Peyer's patch (tissue), 4 donors: ENCODE measurements around the gene TTC38. TPM values are rescaled to one million over a fixed set of nuclear protein-coding genes. Genes with fewer than 3 reads are reported as not detected.

Experiments used
- DNase-seq, 3 donors: peaks; one replicate each; pipeline ENCODE4 v3.0.0-alpha.2; 2017 to 2019
- H3K27ac ChIP-seq, 4 donors: fragments of 200-600 bp; sonication (generic); one replicate each; pipeline ENCODE4 v1.5.1; 2016 to 2019
- H3K27me3 ChIP-seq, 2 donors: fragments of 200-600 bp; sonication (generic); one replicate each; pipeline ENCODE4 v1.5.1; 2019
- H3K36me3 ChIP-seq, 3 donors: fragments of 200-600 bp; sonication (generic); one replicate each; pipeline ENCODE4 v1.5.1; 2016 to 2019
- H3K4me1 ChIP-seq, 4 donors: fragments of 200-600 bp; sonication (generic); one replicate each; pipeline ENCODE4 v1.5.1; 2016 to 2019
- H3K4me3 ChIP-seq, 4 donors: fragments of 200-600 bp; sonication (generic); 1 replicate in 3 of 4; 2 replicates in 1 of 4; pipeline ENCODE4 v1.5.1; 2016 to 2019; ENCODE audit warnings: mild to moderate bottlenecking in 1 of 4
- H3K9me3 ChIP-seq, 4 donors: fragments of 200-600 bp; sonication (generic); one replicate each; pipeline ENCODE4 v1.5.1; 2016 to 2019; ENCODE audit warnings: mild to moderate bottlenecking in 1 of 4
- POLR2A ChIP-seq, 2 donors: fragments of 450-650 bp; IDR thresholded peaks; one replicate each; pipeline ENCODE4 v1.5.1; 2017; ENCODE audit warnings: antibody characterized with exemption in 2 of 2, mild to moderate bottlenecking in 2 of 2, moderate library complexity in 2 of 2
- total RNA-seq, 4 donors: library from RNA; depleted of rRNA; stranded (reverse); fragments of >200 nt; gene quantifications; one replicate each; pipeline ENCODE4 v1.1.0, GENCODE V29; 2016
- TF ChIP-seq, protein P1 (sequence below), 6 experiments: fragments of 450-650 bp in 4 of 6; fragments of 200-600 bp in 2 of 6; sonication (generic) in 1 of 6; IDR thresholded peaks; one replicate each; pipeline ENCODE4 v1.5.1; 2017 to 2019; ENCODE audit warnings: antibody characterized with exemption in 6 of 6, mild to moderate bottlenecking in 3 of 6, moderate library complexity in 1 of 6

Gene TTC38
- total RNA-seq, 4 donors from 2014 or later = 173 to 606 (median 587) TPM

DNA sequence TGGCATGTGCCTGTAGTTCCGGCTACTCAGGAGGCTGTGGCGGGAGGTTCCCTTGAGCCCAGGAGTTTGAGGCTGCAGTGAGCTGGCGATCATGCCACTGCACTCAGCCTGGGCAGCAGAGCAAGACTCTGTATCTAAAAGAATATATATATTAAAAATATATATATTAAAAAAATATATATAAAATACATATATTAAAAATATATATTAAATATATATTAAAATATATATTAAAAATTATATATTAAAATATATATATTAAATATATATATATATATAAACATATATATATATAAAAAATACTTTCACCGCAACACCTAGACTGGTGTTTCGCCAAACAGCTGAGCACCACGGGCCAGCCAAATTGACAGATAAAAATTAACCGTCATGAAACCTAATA, 8.8 kb downstream of the TTC38 start:
- no peak for TF ChIP-seq POLR2A (IDR thresholded peaks at IDR 0.05)
- TF ChIP-seq, protein P1, sequence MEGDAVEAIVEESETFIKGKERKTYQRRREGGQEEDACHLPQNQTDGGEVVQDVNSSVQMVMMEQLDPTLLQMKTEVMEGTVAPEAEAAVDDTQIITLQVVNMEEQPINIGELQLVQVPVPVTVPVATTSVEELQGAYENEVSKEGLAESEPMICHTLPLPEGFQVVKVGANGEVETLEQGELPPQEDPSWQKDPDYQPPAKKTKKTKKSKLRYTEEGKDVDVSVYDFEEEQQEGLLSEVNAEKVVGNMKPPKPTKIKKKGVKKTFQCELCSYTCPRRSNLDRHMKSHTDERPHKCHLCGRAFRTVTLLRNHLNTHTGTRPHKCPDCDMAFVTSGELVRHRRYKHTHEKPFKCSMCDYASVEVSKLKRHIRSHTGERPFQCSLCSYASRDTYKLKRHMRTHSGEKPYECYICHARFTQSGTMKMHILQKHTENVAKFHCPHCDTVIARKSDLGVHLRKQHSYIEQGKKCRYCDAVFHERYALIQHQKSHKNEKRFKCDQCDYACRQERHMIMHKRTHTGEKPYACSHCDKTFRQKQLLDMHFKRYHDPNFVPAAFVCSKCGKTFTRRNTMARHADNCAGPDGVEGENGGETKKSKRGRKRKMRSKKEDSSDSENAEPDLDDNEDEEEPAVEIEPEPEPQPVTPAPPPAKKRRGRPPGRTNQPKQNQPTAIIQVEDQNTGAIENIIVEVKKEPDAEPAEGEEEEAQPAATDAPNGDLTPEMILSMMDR (IDR thresholded peaks at IDR 0.05) = no peak
- no peak overlapping the region for H3K27ac ChIP-seq
- peaks cover 0 to 98% (median 0%) of the 10 kb centered on the region in 3 donors for H3K36me3 ChIP-seq
- H3K9me3 ChIP-seq = no peaks in the 10 kb centered on the region
- H3K27me3 ChIP-seq = no peaks in the 10 kb centered on the region
- peaks cover 0 to 11% (median 3%) of the 10 kb centered on the region in 4 donors for H3K4me1 ChIP-seq
- no peak overlapping the region for H3K4me3 ChIP-seq
- peak in 2 of 3 donors; percentile 19 to 34 for DNase-seq

GRCh38 chr22:46278656-46279645, 11.1 kb downstream of the TTC38 start:
- H3K4me1 ChIP-seq = peaks cover 0 to 11% (median 3%) of the 10 kb centered on the region in 4 donors
- no peaks in the 10 kb centered on the region for H3K9me3 ChIP-seq
- TF ChIP-seq, protein P1 (IDR thresholded peaks at IDR 0.05) = no peak
- TF ChIP-seq POLR2A (IDR thresholded peaks at IDR 0.05) = no peak
- peak in 1 of 3 donors; percentile 37 for DNase-seq
- H3K27me3 ChIP-seq = no peaks in the 10 kb centered on the region
- no peak overlapping the region for H3K4me3 ChIP-seq
- H3K36me3 ChIP-seq = peaks cover 0 to 98% (median 0%) of the 10 kb centered on the region in 3 donors
- H3K27ac ChIP-seq = peak overlapping the region in 1 of 4 donors; percentile 3

DNA sequence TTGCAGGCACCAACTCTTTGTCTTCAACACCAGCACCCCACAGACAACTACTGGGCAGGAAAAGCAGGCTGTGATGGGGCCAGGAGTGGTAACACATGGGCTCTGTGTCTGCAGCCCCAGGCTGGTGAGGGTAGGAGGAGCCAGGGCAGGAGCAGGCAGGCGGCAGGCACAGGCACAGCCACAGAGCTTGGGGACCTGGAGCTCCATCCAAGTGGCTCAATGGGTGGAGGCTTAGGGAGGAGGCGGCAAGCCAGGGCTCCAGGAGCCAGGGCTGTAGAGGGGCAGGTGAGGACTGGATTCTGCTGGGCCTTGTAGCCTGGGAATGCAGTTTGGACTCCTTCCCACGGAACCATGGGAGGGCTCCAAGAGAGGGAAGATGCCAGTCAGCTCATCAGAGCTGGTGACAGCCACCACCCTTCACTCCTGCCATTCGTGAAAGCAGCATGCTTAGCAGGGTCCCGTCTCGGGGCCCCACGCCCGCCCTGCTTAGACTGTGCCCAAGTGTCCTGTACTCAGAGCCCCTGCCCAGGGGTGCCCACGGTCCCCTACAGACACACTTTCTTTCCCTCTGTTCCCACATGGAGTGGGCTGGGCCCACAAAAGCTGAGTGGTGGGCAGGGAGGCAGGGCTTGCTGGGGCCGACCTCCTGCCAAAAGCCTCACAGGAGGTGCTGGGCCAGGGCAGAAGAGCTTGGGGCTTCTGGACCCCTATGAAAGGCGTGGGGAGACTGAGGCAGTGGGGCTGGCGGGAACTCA, 12.4 kb downstream of the TTC38 start:
- peak overlapping the region in 3 of 4 donors; percentile 39 to 72 (median 40) for H3K27ac ChIP-seq

GRCh38 chr22:46280999-46281623, 13.3 kb downstream of the TTC38 start:
- TF ChIP-seq, protein P1 (IDR thresholded peaks at IDR 0.05) = no peak
- no peak for TF ChIP-seq POLR2A (IDR thresholded peaks at IDR 0.05)
- no peaks in the 10 kb centered on the region for H3K9me3 ChIP-seq
- peak overlapping the region in 1 of 4 donors; percentile 72 for H3K27ac ChIP-seq
- H3K4me3 ChIP-seq = no peak overlapping the region
- H3K4me1 ChIP-seq = peaks cover 0 to 11% (median 3%) of the 10 kb centered on the region in 4 donors
- peak in 2 of 3 donors; percentile 73 to 80 for DNase-seq
- no peaks in the 10 kb centered on the region for H3K27me3 ChIP-seq
- peaks cover 0 to 98% (median 0%) of the 10 kb centered on the region in 3 donors for H3K36me3 ChIP-seq

More for the DNA sequence above, 12.4 kb downstream of the TTC38 start:
- Histone ChIP-seq H3K36me3 (peaks cover 0 to 98% (median 0%) of the 10 kb centered on the region in 3 donors), H3K9me3 (no peaks in the 10 kb centered on the region), H3K4me1 (peaks cover 0 to 11% (median 3%) of the 10 kb centered on the region in 4 donors), H3K27me3 (no peaks in the 10 kb centered on the region), H3K4me3 (no peak overlapping the region)
- peak in 1 of 3 donors; percentile 38 for DNase-seq
- TF ChIP-seq, protein P1 (IDR thresholded peaks at IDR 0.05) = no peak
- TF ChIP-seq POLR2A (IDR thresholded peaks at IDR 0.05) = no peak
